Psoas muscle (tissue), 8 donors: ENCODE data around the gene ENO3. TPM values are rescaled to one million over a fixed set of nuclear protein-coding genes. Genes with fewer than 3 reads are reported as not detected.
A peak's percentile ranks its signal among the peaks of the same experiment; 100 is the strongest.

ENCODE experiments used
- ATAC-seq, 4 donors: fragments of 200-7000 bp; cut with Tn5 transposase; one replicate each; pipeline ENCODE4 v1.9.1; 2020; ENCODE audit warnings: moderate library complexity in 3 of 4, mild to moderate bottlenecking in 2 of 4
- DNase-seq, 2 donors: peaks; one replicate each; pipeline ENCODE4 v3.0.0-alpha.2; 2020
- H3K27ac ChIP-seq: fragments of 200-600 bp; one replicate; pipeline ENCODE4 v1.8.0; 2022
- H3K27me3 ChIP-seq, 3 donors: fragments of 200-600 bp in 1 of 3; one replicate each; pipeline versions ENCODE4 v1.6.1 to v1.8.0; 2013 to 2022; ENCODE audit warnings: low read length in 2 of 3, mild to moderate bottlenecking in 2 of 3, moderate library complexity in 1 of 3; ENCODE audit not compliant: insufficient read depth in 3 of 3
- H3K36me3 ChIP-seq, 2 donors: fragments of 200-600 bp in 1 of 2; one replicate each; pipeline versions ENCODE4 v1.6.1 to v1.8.0; 2013 to 2022; ENCODE audit warnings: low read depth in 1 of 2, mild to moderate bottlenecking in 1 of 2, moderate library complexity in 1 of 2; ENCODE audit not compliant: insufficient read depth in 1 of 2
- H3K4me1 ChIP-seq: fragments of 200-600 bp; one replicate; pipeline ENCODE4 v1.8.0; 2022
- H3K4me3 ChIP-seq: fragments of 200-600 bp; one replicate; pipeline ENCODE4 v1.8.0; 2022; ENCODE audit warnings: mild to moderate bottlenecking
- H3K9me3 ChIP-seq: fragments of 200-600 bp; one replicate; pipeline ENCODE4 v1.8.0; 2022
- CTCF ChIP-seq: fragments of 200-600 bp; IDR thresholded peaks from one replicate; pipeline ENCODE4 v1.8.0; 2022; ENCODE audit warnings: antibody characterized with exemption
- WGBS, 3 donors: extraction: QIAGEN DNeasy Blood & Tissue Kit; methylation state at CpG; one replicate each; pipeline versions ENCODE4 v1.1.6 to v1.1.7; 2013; 5-methylcytosine and 5-hydroxymethylcytosine counted together
- intact Hi-C, 2 donors: fragments of 100-400 bp; cut with DNase I; formaldehyde crosslinking; loops; one replicate each; pipeline versions ENCODE4 v1.11.0 to v1.14.2; 2022
- polyA plus RNA-seq, 3 donors: library from polyadenylated mRNA; stranded (reverse); fragments of 200-250 nt; gene quantifications; one replicate each; pipeline ENCODE4 v1.2.3, GENCODE V29; 2013
- total RNA-seq, 4 donors: library from RNA; stranded (reverse); fragmentation: NEBNext Ultra II Directional in 2 of 4; extraction: Animal tissue kit (Norgen Biotek cat#: 25700) in 2 of 4; gene quantifications; one replicate each; pipeline versions ENCODE4 v1.2.1 to v1.2.4, GENCODE V29; 2021 to 2023
- donor health status: healthy with polysubstance abuse.
- donor health status: DM: no; HTN: no; CAD: no; lungs with moderate emphysema.
- donor health status: Bipolar disorder and iron deficiency.
- donor health status: healthy.
- donor health status: DM: yes; HTN: yes; CAD: no.
- donor health status: DM: no; HTN: no; CAD: no.
- donor health status: DM: no; HTN: no; CAD: no.
- donor health status: DM: yes; HTN: yes; CAD: no.

The ENO3 gene
- total and polyA plus RNA-seq, 7 donors: 1,126 to 5,696 (median 2,679) TPM

GRCh38 chr17:4945944-4946280 lies 5.0 kb upstream of the ENO3 start:
- 6 to 27% (median 24%) methylated on average over 3 to 4 of the region's 4 CpGs for WGBS, 3 donors
- H3K4me3 ChIP-seq: peak overlapping the region; percentile 97
- H3K9me3 ChIP-seq: no peaks in the 10 kb centered on the region
- no peak for DNase-seq
- ATAC-seq: no peak
- H3K4me1 ChIP-seq: peaks cover 41% of the 10 kb centered on the region
- intact Hi-C loops: no loop called here
- TF ChIP-seq CTCF: no peak
- no peaks in the 10 kb centered on the region for H3K27me3 ChIP-seq
- peak overlapping the region; percentile 96 for H3K27ac ChIP-seq
- peaks cover 0 to 51% of the 10 kb centered on the region in 2 donors for H3K36me3 ChIP-seq

GRCh38 chr17:4946312-4946976 lies 4.5 kb upstream of the ENO3 start:
- no peaks in the 10 kb centered on the region for H3K9me3 ChIP-seq
- H3K27ac ChIP-seq: peak overlapping the region; percentile 96
- H3K4me3 ChIP-seq: peak overlapping the region; percentile 97
- DNase-seq (no peak), ATAC-seq (no peak)
- H3K27me3 ChIP-seq: no peaks in the 10 kb centered on the region
- H3K4me1 ChIP-seq: peaks cover 36% of the 10 kb centered on the region
- peaks cover 0 to 51% of the 10 kb centered on the region in 2 donors for H3K36me3 ChIP-seq
- WGBS, 3 donors: 19 to 27% (median 20%) methylated on average over 16 of the region's 16 CpGs
- intact Hi-C loops: no loop called here
- no peak for TF ChIP-seq CTCF

- H3K36me3 ChIP-seq: peaks cover 0 to 49% of the 10 kb centered on the region in 2 donors
- H3K4me1 ChIP-seq: peaks cover 33% of the 10 kb centered on the region
- peak overlapping the region; percentile 96 for H3K27ac ChIP-seq
- peak overlapping the region; percentile 97 for H3K4me3 ChIP-seq
- intact Hi-C loops: no loop called here
- H3K9me3 ChIP-seq: no peaks in the 10 kb centered on the region
- H3K27me3 ChIP-seq: no peaks in the 10 kb centered on the region
- peak in 1 of 2 donors; percentile 46 for DNase-seq
- ATAC-seq: no peak
- no peak for TF ChIP-seq CTCF
- WGBS, 3 donors: 15 to 27% (median 18%) methylated on average over 7 of the region's 7 CpGs
Observed at GRCh38 chr17:4947010-4947410, 3.9 kb upstream of the ENO3 start.

GRCh38 chr17:4947411-4948165 lies 3.3 kb upstream of the ENO3 start:
- WGBS, 3 donors: 1 to 3% (median 1%) methylated on average over 27 to 56 of the region's 56 CpGs
- peaks cover 0 to 43% of the 10 kb centered on the region in 2 donors for H3K36me3 ChIP-seq
- TF ChIP-seq CTCF: no peak
- no peaks in the 10 kb centered on the region for H3K9me3 ChIP-seq
- no peaks in the 10 kb centered on the region for H3K27me3 ChIP-seq
- H3K4me1 ChIP-seq: peaks cover 33% of the 10 kb centered on the region
- ATAC-seq (peak; percentile 8 to 33 (median 30)), DNase-seq (peak; percentile 72 to 78)
- intact Hi-C loops: loop anchor here in 1 of 2 donors (1.0 kb wide), 1 partner anchor 20 kb away; the partner anchor contains the start of gene SPAG7
- H3K27ac ChIP-seq: peak overlapping the region; percentile 96
- H3K4me3 ChIP-seq: peak overlapping the region; percentile 97
